HG02610 (cell line): Measurements from ENCODE around the gene NFX1.
"Not testable (repeated sequence)": the region's sequence is repeated elsewhere in the genome, so short reads cannot be mapped to it uniquely, and the experiment has no call there.

ENCODE experiments used
- ATAC-seq: cut with Tn5 transposase; IDR thresholded peaks from one replicate; pipeline ENCODE4 v1.9.1; 2021; ENCODE audit warnings: mild to moderate bottlenecking, moderate library complexity; ENCODE audit not compliant: unreplicated experiment

The NFX1 gene

GRCh38 chr9:33306037-33306436, 15.7 kb downstream of the NFX1 start:
- ATAC-seq = no peak

DNA sequence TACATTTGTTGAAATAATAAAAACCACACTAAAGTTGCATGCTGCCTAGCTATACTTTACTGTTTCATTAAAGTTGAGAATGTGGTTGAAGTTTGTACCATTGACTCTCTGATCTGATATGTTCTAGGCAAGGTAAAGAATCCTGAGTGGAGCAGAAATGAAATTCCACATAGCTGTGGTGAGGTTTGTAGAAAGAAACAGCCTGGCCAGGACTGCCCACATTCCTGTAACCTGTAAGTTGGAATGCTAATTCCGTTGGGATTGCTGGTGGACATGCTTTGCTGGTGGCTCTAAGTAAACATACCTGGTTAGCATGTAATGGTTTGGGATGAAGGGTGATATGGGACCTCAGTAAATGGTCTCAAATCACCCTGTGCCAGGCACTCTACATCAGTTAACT, 16.8 kb downstream of the NFX1 start:
- ATAC-seq = no peak

- no peak for ATAC-seq
Observed at GRCh38 chr9:33309903-33310302, 19.6 kb downstream of the NFX1 start.

DNA sequence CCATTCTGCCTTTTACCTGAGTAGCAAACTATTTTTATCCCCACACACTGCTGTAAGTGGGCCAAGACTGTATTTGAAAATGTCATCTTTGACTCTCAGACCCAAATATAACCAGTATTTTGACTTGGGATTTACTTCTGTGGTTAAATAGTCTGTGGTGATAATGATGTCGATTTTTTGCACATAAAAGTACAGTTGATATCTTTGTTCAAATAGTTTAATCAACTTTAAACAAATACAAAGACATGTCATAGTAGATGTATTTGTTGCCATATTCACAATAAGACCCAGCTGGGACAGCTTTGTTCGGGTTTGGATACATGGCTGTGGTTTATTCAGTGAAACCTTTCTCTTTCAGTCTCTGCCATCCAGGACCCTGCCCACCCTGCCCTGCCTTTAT, 20.4 kb downstream of the NFX1 start:
- ATAC-seq = no peak

- ATAC-seq = no peak
Observed at GRCh38 chr9:33311953-33312352, 21.6 kb downstream of the NFX1 start.

- ATAC-seq = no peak
Observed at GRCh38 chr9:33315371-33315770, 25.1 kb downstream of the NFX1 start.

GRCh38 chr9:33317136-33317535, 26.8 kb downstream of the NFX1 start:
- not testable (repeated sequence) for ATAC-seq

DNA sequence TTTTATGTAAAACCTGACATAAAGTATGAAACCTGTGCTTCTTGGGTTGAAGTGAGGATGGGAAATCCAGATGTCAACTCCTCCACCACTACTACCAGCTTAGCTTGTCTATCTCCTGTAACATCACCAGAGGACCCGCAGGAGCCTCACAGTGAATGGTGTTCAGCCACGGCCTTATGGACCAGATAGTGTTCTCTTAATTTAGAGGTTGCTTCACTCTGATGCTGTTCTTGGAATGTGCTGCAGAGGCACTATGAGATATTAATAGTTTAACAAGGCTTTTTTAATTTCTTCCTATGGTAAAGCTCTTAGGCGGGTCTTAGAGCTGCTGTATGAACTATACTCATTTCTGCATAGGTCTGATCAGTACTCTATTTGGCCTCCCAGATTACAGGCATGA, 27.9 kb downstream of the NFX1 start:
- no peak for ATAC-seq

GRCh38 chr9:33318781-33319180, 28.5 kb downstream of the NFX1 start:
- no peak for ATAC-seq

GRCh38 chr9:33320230-33320567, 29.9 kb downstream of the NFX1 start:
- ATAC-seq = no peak

- ATAC-seq = no peak
Observed at GRCh38 chr9:33320568-33321261, 30.4 kb downstream of the NFX1 start.

DNA sequence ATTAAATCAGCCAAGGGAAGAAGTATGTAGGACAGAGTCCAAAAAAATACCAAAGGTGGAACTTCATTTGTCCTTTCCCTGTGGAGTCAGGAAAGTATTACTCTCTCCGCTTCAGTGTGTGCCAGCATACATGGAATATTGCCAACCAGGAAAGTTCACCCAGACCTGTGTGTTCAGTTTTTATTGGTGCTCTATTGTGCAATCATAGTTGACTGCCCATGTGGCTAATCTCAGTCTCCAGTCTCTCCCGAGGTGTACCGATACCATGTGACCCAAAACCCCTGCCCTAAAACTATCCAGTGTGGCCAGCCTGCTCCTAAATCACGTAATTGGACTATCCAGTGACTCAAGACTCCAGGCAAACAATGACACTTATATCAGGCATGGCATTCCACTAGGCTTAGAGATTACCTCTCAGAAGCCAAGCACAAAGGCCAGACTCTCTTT, 38.8 kb downstream of the NFX1 start:
- no peak for ATAC-seq

DNA sequence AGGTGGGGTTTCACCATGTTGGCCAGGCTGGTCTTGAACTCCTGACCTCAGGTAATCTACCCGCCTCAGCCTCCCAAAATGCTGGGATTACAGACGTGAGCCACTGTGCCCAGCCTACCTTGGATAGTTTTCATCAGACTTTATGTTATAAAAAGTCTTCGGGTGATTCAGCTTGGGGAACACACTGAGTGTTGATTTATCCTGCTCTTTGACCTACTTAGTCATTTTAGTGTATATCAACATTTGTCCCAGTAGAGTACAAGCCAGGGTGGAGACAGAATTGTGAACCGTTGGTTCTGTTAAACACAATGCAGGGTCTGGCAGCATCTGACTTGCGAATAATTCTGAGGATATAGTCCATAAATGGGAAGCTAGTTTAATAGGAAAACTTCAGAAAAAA, 39.7 kb downstream of the NFX1 start:
- no peak for ATAC-seq

DNA sequence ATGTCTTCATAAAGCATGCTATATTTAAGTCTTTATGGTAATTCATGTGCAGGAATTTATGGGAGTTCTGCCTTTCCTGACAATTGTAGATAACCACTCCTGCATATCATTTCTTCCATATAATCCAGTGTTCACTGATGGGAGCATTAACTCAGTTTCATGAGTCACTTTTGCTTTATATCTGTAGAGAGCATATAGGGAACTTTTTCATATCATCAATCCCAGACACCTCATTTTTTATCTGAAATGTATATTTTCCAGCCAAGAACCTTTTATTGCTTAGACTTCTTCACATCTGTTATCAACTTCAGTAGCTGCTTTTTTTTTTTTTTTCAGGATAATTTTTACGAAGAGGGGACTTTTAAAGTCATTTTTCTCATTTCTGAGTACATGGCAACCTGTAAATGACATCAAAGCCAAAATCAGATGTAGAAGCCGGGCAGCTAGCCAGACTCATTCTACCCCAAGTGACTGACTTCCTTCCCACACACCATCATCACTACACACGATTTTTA, 41.1 kb downstream of the NFX1 start:
- no peak for ATAC-seq

GRCh38 chr9:33332011-33332410, 41.7 kb downstream of the NFX1 start:
- no peak for ATAC-seq

- not testable (repeated sequence) for ATAC-seq
Observed at GRCh38 chr9:33332956-33333355, 42.6 kb downstream of the NFX1 start.

GRCh38 chr9:33340186-33340585, 49.9 kb downstream of the NFX1 start:
- no peak for ATAC-seq

DNA sequence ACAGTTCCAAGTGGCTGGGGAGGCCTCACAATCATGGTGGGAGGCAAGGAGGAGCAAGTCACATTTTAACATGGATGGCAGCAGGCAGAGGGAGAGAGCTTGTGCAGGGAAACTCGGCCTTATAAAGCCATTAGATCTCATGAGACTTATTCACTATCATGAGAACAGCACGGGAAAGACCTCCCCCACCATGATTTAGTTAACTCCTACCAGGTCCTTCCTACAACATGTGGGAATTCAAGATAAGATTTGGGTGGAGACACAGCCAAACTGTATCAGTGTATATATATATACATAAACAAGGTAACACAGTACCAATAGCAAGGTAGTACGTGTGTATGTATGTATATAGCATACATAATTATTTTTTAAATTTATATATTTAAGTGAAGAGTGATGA, 50.9 kb downstream of the NFX1 start:
- no peak for ATAC-seq

DNA sequence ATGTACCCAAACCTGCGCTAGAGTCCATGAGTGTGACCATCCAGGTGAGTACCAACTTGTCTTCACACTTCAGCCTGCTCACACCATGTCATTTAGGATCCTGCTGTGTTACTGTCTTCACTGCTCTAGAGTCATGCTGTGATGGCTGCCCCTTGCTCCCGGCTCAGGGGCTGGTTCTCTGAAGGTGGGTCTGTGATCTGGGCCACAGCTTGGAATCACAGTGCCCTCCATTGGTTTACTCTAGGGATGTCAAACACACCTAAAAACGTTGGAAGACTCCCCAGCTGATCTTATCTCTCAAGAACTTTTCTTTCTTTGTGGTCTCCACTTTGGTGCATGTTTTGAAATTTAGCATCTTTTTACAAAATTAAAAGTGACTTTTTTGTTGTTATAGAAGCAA, 53.8 kb downstream of the NFX1 start:
- ATAC-seq = no peak

- ATAC-seq = no peak
Observed at GRCh38 chr9:33346564-33346963, 56.2 kb downstream of the NFX1 start.

- no peak for ATAC-seq
Observed at GRCh38 chr9:33348998-33349397, 58.7 kb downstream of the NFX1 start.

- no peak for ATAC-seq
Observed at GRCh38 chr9:33349743-33350142, 59.4 kb downstream of the NFX1 start.

DNA sequence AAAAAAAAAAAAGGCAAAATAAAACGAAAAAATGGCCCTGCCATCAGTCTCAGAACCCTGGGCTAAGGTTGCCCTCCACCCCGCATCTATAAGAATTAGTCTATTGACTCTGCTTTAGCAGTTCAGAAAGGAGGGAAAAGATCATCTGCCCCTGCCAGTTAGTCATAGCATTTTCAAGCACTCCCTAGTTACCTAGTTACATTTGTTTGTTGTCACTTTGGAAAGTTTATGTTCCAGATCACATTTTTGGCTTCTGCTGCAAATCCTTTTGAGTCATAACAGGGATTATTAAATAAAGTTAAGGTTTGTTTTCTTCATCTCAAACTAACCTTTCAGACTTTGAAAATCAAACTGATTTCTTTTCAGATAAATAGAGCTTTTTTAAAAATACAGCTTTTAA, 60.0 kb downstream of the NFX1 start:
- no peak for ATAC-seq
